NCI-H2227 (cell line): ENCODE results near the gene CCNH.

ENCODE experiments used
- DNase-seq: peaks from one replicate; lab custom pipeline; 2025; ENCODE audit not compliant: unreplicated experiment; lab: John Stamatoyannopoulos, UW

Gene CCNH

GRCh38 chr5:87403899-87404298 lies 8.8 kb downstream of the CCNH start:
- no peak for DNase-seq

DNA sequence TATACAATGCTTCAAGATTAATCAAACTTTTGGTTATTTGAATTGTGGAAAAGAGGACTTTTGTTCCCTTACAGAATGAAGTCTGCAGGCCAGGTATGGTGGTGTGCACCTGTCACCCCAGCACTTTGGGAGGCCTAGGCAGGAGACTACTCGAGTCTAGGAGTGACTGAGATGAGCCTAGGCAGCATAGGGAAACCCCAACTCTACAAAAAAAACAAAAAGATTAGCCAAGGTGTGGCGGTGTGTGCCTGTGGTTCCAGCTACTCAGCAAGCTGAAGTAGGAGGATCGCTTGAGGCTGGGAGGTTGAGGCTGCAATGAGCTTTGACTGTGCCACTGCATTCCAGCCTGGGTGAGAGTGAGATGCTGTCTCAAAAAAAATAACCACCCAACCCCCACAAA lies 9.3 kb downstream of the CCNH start:
- DNase-seq, result no peak

GRCh38 chr5:87401626-87402025 lies 11.1 kb downstream of the CCNH start:
- DNase-seq, result no peak

DNA sequence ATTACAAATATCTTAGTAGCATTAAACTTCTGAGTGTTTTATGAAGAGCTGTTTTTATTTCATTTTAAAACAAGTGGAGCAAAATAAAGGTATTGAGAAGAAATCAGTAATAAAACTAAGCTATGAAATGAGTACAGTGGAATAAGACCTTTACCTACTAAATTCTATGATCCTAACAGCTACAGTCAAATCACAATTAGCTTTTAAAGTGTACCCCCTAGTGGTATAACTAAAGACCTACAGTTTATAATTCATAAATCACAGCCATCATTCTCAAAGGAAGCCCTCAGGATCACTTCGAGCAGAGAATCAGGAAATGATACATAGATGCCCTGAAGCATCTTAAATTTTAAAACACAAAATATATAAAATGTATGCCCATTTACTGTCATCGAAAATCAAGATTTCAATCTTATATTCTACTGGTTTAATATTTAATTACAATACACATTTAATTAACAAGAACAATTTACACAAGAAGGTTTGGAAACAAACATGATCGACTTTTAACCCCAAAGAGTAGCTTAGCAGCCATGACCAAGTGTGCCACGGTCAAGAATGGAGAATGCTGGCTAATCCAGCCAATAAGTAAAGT lies 12.3 kb downstream of the CCNH start:
- DNase-seq, result peak; percentile 34

- DNase-seq, result no peak
These were observed 13.0 kb downstream of the CCNH start for GRCh38 chr5:87399720-87400119.

GRCh38 chr5:87398981-87399614 lies 13.6 kb downstream of the CCNH start:
- DNase-seq, result no peak

DNA sequence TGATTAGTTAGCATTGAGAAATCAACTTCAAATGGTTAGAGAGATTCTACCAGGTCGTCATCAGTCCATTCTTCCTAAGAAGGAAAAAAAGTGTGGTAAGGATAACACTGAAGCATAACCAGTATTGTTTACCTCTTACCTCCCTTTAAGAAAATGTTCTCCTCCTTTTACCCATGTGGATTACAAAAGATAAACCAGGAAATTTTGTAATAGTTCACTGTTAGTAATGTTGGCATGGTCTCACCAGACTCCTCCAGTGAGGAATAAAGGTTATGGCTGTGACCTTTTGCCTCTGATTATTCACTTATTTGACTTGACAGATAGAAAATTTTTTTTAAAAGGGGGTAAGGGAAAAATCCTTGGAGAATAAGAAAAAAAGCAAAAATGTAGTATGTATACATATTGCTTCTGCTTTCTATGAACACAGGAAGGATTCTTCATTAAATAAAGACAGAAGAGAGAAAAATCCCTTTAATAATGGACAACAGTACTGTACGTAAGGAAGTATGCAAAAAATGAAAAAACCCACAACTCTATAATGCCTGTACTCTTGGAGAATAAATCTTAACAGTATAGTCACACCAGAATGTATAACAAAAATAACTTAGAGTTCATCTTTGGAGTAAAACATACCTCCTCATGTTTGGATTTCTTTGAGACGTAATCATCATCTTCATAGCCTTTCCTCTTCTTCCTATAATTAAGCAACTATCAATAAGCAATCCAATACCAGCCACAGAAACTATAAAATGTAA lies 18.1 kb downstream of the CCNH start:
- no peak for DNase-seq

- no peak for DNase-seq
These were observed 19.4 kb downstream of the CCNH start for GRCh38 chr5:87393331-87393730.

- DNase-seq, result no peak
These were observed 19.9 kb downstream of the CCNH start for GRCh38 chr5:87392801-87393200.

GRCh38 chr5:87392170-87392569 lies 20.6 kb downstream of the CCNH start:
- no peak for DNase-seq

DNA sequence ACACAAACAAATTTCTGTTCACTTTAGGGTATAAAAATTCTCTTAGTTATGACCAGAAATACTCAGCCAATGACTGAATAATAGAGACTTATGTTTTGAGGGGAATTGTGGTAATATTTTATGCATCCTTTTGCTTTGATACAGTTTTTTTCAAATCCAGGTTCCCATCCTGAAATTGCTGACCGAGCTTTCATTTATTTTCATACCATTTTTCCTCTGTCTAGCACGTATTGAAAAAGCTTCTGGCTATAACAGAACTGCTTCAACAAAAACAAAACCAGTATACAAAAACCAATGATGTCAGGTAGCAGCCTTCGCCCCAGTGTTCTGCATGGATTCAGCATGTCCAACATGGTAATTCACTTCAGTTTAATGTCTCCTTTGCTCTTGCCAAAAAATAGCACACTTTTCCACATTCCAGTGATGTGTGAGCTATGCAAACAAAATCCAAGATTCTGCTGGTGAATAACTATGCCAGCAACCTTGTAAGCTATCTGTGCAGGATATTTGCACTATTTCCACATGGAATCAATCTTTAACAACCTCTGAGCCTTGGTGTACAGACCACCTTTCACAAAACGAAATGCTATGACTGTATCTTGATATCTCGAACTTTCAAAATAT lies 22.0 kb downstream of the CCNH start:
- DNase-seq, result no peak

- no peak for DNase-seq
These were observed 22.7 kb downstream of the CCNH start for GRCh38 chr5:87390075-87390474.

DNA sequence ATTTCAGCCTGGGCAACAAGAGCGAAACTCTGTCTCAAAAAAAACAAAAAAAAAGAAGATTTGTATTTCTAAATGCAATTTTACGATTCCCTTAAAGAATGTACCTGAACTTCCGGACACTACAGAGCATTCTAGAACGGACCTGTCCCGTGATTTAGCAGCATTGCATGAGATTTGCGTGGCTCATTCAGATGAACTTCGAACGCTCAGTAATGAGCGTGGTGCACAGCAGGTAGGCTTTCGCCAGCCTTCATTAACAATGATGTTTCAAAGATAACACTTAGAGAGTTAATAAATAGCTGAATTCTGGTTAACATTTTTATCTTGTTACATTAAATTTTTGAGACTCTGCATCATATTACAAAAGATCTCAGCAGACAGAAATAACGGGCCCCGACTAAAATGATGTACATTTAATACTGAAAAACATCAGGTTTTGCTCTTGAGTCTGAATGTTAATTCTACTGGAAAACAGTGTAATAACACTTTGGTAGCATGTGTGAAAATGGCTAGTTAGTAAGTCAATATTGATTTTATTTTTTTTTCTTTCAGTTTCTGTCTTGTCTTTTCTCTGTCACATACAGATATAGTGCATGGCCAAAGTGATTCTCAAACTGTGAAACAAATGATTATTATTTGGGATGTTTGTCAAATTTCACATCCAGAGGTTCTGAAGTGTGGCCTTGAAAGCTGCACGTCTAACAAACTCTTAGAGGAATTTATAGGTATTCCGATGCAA lies 23.3 kb downstream of the CCNH start:
- no peak for DNase-seq

DNA sequence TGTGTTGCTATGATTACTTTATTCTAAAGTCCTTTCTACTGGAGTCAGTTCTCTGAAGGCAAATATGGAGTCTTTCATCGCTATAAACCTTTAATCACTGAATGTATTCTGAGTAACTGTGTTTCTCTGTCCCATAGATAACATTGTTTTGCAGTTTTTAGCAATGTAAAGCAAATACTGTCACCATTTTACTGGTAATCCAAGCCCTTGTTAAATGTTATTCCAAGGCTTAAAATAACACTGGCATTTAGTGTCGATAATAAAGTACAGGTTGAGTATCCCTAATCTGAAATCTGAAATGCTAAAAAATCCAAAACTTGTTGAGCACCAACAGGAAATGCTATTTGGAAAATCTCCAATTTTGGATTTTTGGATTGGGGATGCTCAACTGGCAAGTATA lies 24.6 kb downstream of the CCNH start:
- DNase-seq, result no peak

- no peak for DNase-seq
These were observed 26.9 kb downstream of the CCNH start for GRCh38 chr5:87385802-87386201.

GRCh38 chr5:87383216-87383615 lies 29.5 kb downstream of the CCNH start:
- DNase-seq, result no peak

- no peak for DNase-seq
These were observed 30.5 kb downstream of the CCNH start for GRCh38 chr5:87382224-87382623.

- DNase-seq, result no peak
These were observed 40.0 kb downstream of the CCNH start for GRCh38 chr5:87372705-87373104.

- DNase-seq, result no peak
These were observed 43.3 kb downstream of the CCNH start for GRCh38 chr5:87369431-87369830.

- DNase-seq, result no peak
These were observed 44.1 kb downstream of the CCNH start for GRCh38 chr5:87368601-87369000.

DNA sequence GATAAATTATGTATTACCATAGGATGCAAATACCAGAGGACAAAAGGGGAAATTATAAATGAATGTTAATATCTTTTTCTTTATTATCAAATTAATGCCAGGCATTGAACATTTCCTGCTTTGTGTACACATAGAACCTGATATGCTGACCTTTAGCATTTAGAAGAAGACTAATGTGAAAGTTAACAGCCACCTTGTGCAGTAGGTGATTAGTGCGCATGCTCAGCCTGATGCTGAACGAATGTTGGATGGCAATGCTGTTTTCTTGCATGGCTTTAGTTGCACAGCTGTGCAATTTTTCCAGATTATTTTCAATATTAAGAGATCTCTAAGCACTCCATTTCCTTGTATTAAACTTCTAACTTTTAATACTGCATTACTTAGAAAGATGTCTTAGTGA lies 45.5 kb downstream of the CCNH start:
- DNase-seq, result no peak
